Embryonic facial prominence (tissue), 1 donor: ENCODE results near the gene NNMT.
"Not testable (repeated sequence)": the region's sequence is repeated elsewhere in the genome, so short reads cannot be mapped to it uniquely, and the experiment has no call there.

Source experiments
- DNase-seq: peaks from one replicate; pipeline ENCODE4 v3.0.0-alpha.2; 2016; ENCODE audit errors: extremely low spot score

Gene NNMT

DNA sequence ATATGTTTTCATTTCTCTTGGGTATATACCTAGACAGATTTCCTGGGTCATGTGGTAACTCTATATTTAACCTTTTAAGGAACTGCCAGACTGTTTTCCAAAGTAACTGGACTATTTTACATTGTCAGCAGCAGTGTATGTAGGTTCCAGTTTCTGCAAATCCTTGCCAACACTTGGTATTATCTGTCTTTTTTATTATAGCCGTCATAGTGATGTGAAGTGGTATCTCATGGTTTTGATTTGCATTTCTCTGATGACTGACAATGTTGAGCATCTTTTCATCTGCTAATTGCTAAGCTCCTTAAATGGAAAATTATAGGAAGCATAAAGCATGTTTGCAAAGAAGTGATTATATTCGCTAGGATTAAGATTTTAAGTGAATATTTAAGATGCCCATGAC is 13.9 kb downstream of the NNMT start:
- DNase-seq: no peak

- DNase-seq: no peak
Observed at GRCh38 chr11:114311946-114312345, 15.7 kb downstream of the NNMT start.

GRCh38 chr11:114314096-114314495 is 17.9 kb downstream of the NNMT start:
- no peak for DNase-seq

GRCh38 chr11:114315749-114316368 is 19.7 kb downstream of the NNMT start:
- no peak for DNase-seq

GRCh38 chr11:114316980-114317786 is 21.0 kb downstream of the NNMT start:
- DNase-seq: no peak

DNA sequence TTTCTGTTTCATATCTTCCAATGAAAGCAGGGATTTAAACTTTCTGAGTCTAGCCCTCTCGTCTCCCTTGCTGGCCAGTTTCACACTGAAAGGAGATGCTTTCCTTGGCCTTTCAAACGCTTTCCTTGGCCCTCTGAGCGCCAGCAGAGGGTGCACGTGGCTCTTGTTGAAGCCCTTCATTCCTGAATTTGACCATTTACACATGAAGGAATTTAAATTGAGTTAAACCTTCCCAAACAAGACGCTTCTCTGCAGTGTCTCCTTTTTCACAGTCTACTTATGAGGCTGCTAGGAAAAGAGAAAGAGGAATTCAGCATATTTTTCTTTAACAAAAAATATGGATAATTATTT is 21.6 kb downstream of the NNMT start:
- DNase-seq: no peak

GRCh38 chr11:114318361-114318760 is 22.2 kb downstream of the NNMT start:
- DNase-seq: no peak

- DNase-seq: no peak
Observed at GRCh38 chr11:114319716-114320328, 23.6 kb downstream of the NNMT start.

DNA sequence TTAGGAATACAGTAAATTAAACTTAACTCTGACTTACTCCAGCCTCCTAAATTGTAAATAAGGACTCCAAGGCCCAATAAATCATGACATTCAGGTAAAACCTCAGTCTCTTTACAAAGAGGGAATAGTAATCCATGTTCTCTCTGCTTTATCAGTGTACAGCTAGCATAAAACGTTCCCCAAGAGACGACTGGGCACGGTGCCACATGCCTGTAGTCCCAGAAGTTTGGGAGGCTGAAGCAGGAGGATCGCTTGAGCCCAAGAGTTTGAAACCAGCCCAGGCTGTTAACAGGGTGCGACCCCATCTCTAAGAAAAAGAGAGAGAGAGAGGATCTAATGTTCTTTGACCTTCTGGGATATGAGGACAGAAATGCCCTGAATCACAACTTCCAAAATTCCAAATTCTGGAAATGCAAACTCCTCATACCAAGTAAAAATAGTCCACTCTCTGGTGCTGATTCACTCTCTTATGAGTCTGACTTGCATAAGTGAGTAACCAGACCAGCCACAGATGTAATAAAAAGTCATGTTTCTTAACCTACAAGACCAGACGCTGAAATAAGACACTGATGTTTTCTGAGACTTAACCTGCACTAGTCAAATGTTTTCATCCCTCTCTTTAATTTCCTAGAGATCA is 25.5 kb downstream of the NNMT start:
- no peak for DNase-seq

DNA sequence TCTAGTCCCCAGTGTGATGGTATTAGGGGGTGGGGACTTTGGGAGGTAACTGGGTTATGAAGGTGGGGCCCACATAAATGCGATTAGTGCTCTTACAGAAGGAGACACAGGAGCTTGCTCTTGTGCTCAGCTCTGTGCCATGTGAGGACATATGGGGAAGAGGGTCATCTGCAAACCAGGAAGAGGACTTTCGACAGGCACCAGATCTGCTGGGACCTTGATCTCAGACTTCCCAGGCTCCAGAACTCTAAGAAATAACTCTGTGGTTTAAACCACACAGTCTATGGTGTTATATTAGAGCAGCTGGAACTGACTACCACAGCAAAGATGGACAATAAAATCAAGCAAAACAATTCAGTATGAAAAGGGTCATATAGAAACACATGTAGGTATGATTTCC is 26.7 kb downstream of the NNMT start:
- DNase-seq: no peak

DNA sequence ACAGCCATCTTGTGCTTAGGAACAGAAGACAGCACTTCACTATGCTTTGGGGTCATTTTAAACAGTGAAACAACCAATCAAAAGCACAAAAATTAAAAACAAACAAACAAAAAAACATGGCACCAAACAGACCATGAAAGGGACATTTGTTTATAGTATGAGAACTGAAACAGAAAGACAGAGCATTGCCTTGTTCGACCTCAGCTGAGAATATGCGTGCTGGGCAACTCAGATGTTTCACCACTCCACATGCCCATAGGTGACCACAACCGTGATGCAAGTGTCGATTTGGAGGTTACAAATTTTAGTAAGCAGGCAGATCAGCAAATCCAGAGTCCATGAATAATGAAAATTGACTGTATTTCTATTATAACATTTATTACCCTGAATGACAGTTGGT is 30.0 kb downstream of the NNMT start:
- DNase-seq: no peak

- DNase-seq: no peak
Observed at GRCh38 chr11:114326776-114327175, 30.6 kb downstream of the NNMT start.

- no peak for DNase-seq
Observed at GRCh38 chr11:114330373-114330772, 34.2 kb downstream of the NNMT start.

- peak; percentile 67 for DNase-seq
Observed at GRCh38 chr11:114340311-114341131, 44.3 kb downstream of the NNMT start.

DNA sequence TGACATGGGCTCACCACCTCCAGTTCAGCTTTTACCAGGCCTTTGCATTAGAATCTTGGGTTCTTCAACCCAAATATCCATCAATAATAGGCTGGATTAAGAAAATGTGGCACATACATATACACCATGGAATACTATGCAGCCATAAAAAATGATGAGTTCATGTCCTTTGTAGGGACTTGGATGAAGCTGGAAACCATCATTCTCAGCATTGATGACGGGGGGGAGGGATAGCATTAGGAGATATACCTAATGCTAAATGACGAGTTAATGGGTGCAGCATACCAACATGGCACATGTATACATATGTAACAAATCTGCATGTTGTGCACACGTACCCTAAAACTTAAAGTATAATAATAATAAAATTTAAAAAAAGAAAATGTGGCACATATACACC is 45.5 kb downstream of the NNMT start:
- DNase-seq: not testable (repeated sequence)

DNA sequence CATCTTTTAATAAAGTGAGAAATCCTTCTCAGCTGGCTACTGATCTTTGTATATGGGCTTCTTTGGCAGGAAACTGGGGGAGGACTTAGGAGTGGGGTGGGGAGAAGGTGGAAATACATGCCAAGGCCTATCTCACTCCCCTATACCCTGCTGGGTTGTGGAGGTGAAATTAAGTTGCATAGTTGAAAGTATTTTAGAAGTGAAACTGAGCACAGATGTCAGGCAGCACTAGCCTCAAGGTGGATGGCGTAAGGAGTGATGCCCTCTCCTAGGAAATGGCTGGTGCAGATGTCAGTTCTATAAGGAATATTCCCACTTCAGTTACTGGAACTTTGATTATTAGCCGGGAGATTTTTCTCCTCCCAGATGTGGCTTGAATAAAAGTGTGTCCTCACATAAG is 46.3 kb downstream of the NNMT start:
- no peak for DNase-seq

DNA sequence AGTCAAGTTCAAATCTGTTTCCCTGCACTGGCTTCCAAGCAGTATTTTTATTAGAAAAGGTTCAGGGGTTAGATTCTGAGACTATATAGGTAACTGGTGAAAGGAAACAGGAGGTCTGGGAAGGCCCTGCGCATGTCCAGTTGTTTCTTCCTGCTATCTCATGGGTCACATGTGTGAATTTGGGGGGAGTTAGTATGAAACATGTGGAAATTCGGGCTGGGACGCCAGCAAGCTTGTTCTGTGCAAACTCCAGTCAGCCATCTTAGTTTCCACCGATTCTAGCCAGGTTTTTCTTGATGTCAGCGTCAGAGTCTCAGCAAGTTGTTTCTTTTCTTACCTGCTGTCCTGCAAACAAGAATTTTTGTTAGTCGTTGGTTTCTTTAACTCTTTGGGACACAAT is 46.8 kb downstream of the NNMT start:
- DNase-seq: no peak

GRCh38 chr11:114343493-114343892 is 47.3 kb downstream of the NNMT start:
- no peak for DNase-seq

DNA sequence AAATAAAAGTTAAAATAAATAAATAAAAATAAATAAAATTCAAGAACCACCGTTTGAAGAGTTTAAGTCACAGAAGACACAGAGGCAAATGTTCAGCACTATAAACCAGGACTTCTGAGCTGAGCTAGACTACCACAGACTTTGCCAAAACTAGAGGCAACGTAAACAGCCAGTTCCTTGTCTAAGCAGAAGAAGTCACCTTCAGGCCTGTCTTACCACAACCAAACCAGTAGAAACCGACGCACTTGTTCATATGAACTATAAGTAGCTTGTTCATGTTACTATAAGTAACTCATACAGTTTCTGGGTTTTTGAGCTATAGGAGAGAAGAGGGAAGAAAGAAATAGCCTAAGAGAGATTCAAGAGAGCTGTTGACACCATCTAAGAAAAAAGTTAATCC is 48.3 kb downstream of the NNMT start:
- DNase-seq: no peak

- DNase-seq: no peak
Observed at GRCh38 chr11:114345575-114346222, 49.5 kb downstream of the NNMT start.

DNA sequence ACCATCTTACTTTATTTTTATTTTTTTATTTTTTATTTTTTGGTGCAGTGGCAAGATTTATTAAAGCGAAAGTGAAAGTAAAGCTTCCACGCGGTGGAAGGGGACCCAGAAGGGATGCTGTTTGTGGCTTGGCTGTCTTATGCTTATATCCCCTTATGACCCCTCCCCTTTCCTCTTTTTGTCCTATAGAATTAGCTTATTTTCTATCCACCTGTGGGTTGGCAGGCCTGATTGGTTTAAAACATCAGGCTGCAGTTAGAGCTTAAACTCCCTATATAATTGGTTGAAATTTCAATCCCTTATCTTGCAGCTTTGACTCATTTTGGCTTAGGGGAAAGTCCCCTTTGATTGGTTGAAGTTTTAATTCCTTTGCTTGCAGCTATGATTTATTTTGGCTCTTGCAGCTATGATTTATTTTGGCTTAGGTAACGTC is 50.5 kb downstream of the NNMT start:
- no peak for DNase-seq
